ENCODE measurements around the gene BUD13. TPM values are rescaled to one million over a fixed set of nuclear protein-coding genes. Genes with fewer than 3 reads are reported as not detected.
"Not testable (repeated sequence)": the region's sequence is repeated elsewhere in the genome, so short reads cannot be mapped to it uniquely, and the experiment has no call there.

Gene BUD13
- total RNA-seq, 1 donor from 2014 or later, result 13.1 TPM

GRCh38 chr11:116807601-116808261 lies 34.9 kb upstream of the BUD13 start:
- peaks cover 40% of the 10 kb centered on the region for H3K27me3 Mint-ChIP-seq (ENCODE audit: unreplicated experiment)
- H3K9me3 Mint-ChIP-seq (ENCODE audit: unreplicated experiment), result peaks cover 3% of the 10 kb centered on the region
- H3K4me3 Mint-ChIP-seq (ENCODE audit: unreplicated experiment), result no peak overlapping the region
- no peak for DNase-seq (ENCODE audit: extremely low spot score, unreplicated experiment)
- no peak overlapping the region for H3K27ac Mint-ChIP-seq (ENCODE audit: unreplicated experiment)
- no peak for TF ChIP-seq CTCF (IDR thresholded peaks at IDR 0.05)
- no peaks in the 10 kb centered on the region for H3K4me1 Mint-ChIP-seq (ENCODE audit: unreplicated experiment)
- H3K36me3 Mint-ChIP-seq (ENCODE audit: unreplicated experiment), result no peaks in the 10 kb centered on the region

- Mint-ChIP-seq H3K4me3 (ENCODE audit: unreplicated experiment) (no peak overlapping the region), H3K4me1 (ENCODE audit: unreplicated experiment) (no peaks in the 10 kb centered on the region), H3K36me3 (ENCODE audit: unreplicated experiment) (no peaks in the 10 kb centered on the region), H3K27me3 (ENCODE audit: unreplicated experiment) (peaks cover 47% of the 10 kb centered on the region), H3K9me3 (ENCODE audit: unreplicated experiment) (no peaks in the 10 kb centered on the region), H3K27ac (ENCODE audit: unreplicated experiment) (no peak overlapping the region)
- no peak for DNase-seq (ENCODE audit: extremely low spot score, unreplicated experiment)
- TF ChIP-seq CTCF (IDR thresholded peaks at IDR 0.05), result no peak
These were observed 31.2 kb upstream of the BUD13 start for GRCh38 chr11:116804001-116804400.

- not testable (repeated sequence) for H3K36me3 Mint-ChIP-seq (ENCODE audit: unreplicated experiment); H3K27ac Mint-ChIP-seq (ENCODE audit: unreplicated experiment); H3K9me3 Mint-ChIP-seq (ENCODE audit: unreplicated experiment); H3K4me3 Mint-ChIP-seq (ENCODE audit: unreplicated experiment); H3K4me1 Mint-ChIP-seq (ENCODE audit: unreplicated experiment); DNase-seq (ENCODE audit: extremely low spot score, unreplicated experiment)
- peaks cover 46% of the 10 kb centered on the region for H3K27me3 Mint-ChIP-seq (ENCODE audit: unreplicated experiment)
These were observed 28.9 kb upstream of the BUD13 start for GRCh38 chr11:116801662-116802061.

GRCh38 chr11:116800610-116801009 lies 27.8 kb upstream of the BUD13 start:
- no peak for TF ChIP-seq CTCF (IDR thresholded peaks at IDR 0.05)
- Mint-ChIP-seq H3K27ac (ENCODE audit: unreplicated experiment) (no peak overlapping the region), H3K9me3 (ENCODE audit: unreplicated experiment) (no peaks in the 10 kb centered on the region), H3K4me3 (ENCODE audit: unreplicated experiment) (no peak overlapping the region), H3K36me3 (ENCODE audit: unreplicated experiment) (no peaks in the 10 kb centered on the region), H3K4me1 (ENCODE audit: unreplicated experiment) (no peaks in the 10 kb centered on the region), H3K27me3 (ENCODE audit: unreplicated experiment) (peaks cover 39% of the 10 kb centered on the region)
- no peak for DNase-seq (ENCODE audit: extremely low spot score, unreplicated experiment)

- no peaks in the 10 kb centered on the region for H3K36me3 Mint-ChIP-seq (ENCODE audit: unreplicated experiment)
- no peak for DNase-seq (ENCODE audit: extremely low spot score, unreplicated experiment)
- no peaks in the 10 kb centered on the region for H3K9me3 Mint-ChIP-seq (ENCODE audit: unreplicated experiment)
- H3K27me3 Mint-ChIP-seq (ENCODE audit: unreplicated experiment), result peaks cover 33% of the 10 kb centered on the region
- H3K4me1 Mint-ChIP-seq (ENCODE audit: unreplicated experiment), result no peaks in the 10 kb centered on the region
- H3K27ac Mint-ChIP-seq (ENCODE audit: unreplicated experiment), result no peak overlapping the region
- no peak for TF ChIP-seq CTCF (IDR thresholded peaks at IDR 0.05)
- no peak overlapping the region for H3K4me3 Mint-ChIP-seq (ENCODE audit: unreplicated experiment)
These were observed 25.6 kb upstream of the BUD13 start for GRCh38 chr11:116798368-116798767.
